ENCODE measurements around the gene FBXO27. TPM values are rescaled to one million over a fixed set of nuclear protein-coding genes. Genes with fewer than 3 reads are reported as not detected.

Gene FBXO27
- total RNA-seq, 1 donor from 2014 or later = 0.24 TPM

DNA sequence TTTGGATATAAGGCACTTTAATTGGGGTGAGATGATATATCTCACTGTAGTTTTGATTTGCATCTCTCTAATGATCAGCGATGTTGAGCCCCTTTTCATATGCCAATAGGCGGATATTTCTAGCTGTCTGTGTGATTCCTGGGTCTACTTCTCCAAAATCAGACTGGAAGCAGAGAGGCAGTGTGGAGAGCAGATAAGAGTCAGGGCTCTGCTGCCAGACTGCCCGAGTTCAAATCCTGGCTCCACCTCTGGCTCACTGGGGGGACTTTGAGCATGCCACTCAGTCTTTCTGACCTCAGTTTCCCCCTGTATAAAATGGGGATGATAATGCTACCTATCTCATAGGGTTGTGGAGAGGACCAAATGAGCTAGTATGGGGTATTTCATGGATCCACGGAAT, 27.8 kb upstream of the FBXO27 start:
- ATAC-seq (ENCODE audit: low read depth) (no peak), DNase-seq (no peak)
- no peak overlapping the region for H3K27ac Mint-ChIP-seq
- peaks cover 7% of the 10 kb centered on the region for H3K27me3 Mint-ChIP-seq
- H3K4me3 Mint-ChIP-seq = no peak overlapping the region
- intact Hi-C loops (cut with micrococcal nuclease) = no loop called here
- no peaks in the 10 kb centered on the region for H3K36me3 Mint-ChIP-seq (ENCODE audit: low read depth)
- ChIA-PET CTCF (no interaction called here), POLR2A (no interaction called here)
- no peaks in the 10 kb centered on the region for H3K4me1 Mint-ChIP-seq
- TF ChIP-seq, protein P1, sequence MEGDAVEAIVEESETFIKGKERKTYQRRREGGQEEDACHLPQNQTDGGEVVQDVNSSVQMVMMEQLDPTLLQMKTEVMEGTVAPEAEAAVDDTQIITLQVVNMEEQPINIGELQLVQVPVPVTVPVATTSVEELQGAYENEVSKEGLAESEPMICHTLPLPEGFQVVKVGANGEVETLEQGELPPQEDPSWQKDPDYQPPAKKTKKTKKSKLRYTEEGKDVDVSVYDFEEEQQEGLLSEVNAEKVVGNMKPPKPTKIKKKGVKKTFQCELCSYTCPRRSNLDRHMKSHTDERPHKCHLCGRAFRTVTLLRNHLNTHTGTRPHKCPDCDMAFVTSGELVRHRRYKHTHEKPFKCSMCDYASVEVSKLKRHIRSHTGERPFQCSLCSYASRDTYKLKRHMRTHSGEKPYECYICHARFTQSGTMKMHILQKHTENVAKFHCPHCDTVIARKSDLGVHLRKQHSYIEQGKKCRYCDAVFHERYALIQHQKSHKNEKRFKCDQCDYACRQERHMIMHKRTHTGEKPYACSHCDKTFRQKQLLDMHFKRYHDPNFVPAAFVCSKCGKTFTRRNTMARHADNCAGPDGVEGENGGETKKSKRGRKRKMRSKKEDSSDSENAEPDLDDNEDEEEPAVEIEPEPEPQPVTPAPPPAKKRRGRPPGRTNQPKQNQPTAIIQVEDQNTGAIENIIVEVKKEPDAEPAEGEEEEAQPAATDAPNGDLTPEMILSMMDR (IDR thresholded peaks at IDR 0.05) = no peak
- no peaks in the 10 kb centered on the region for H3K9me3 Mint-ChIP-seq

DNA sequence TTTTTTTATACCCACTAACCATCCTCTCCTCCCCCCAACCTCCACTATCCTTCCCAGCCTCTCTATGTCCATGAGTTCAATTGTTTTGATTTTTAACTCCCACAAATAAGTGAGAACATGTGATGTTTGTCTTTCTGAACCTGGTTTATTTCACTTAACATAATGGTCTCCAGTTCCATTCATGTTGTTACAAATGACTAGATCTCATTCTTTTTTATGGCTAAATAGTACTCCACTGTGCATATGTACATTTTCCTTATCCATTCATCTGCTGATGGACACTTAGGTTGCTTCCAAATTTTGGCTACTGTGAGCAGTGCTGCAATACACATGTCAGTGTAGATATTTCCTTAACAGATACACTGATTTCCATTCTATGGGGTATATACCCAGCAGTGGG, 27.0 kb upstream of the FBXO27 start:
- CTCF ChIA-PET = no interaction called here
- TF ChIP-seq, protein P1 (IDR thresholded peaks at IDR 0.05) = no peak
- no peak overlapping the region for H3K4me3 Mint-ChIP-seq
- H3K9me3 Mint-ChIP-seq = no peaks in the 10 kb centered on the region
- no peaks in the 10 kb centered on the region for H3K36me3 Mint-ChIP-seq (ENCODE audit: low read depth)
- ATAC-seq (ENCODE audit: low read depth) = no peak
- no peak overlapping the region for H3K27ac Mint-ChIP-seq
- no peaks in the 10 kb centered on the region for H3K4me1 Mint-ChIP-seq
- peaks cover 7% of the 10 kb centered on the region for H3K27me3 Mint-ChIP-seq
- no peak for DNase-seq
- POLR2A ChIA-PET = no interaction called here
- intact Hi-C loops (cut with micrococcal nuclease) = no loop called here

DNA sequence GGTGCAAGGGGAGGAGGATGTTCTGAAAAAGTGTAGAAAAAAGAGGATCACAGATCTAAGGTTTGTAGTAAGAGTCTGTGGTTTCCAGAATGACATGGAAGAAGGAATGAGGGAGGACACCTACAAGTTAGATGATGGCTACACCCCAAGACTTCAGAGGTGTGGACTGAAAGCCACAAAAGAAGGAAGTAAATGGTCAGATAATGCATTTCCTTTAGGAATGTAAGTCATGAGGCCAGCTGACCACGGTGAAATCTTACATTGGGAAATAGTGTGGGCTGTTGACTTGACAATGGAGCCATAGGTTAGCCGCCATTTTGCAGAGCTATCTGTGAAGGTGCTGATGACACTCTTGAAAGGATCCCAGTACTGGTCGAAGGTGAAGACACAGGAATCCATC, 25.3 kb upstream of the FBXO27 start:
- ChIA-PET CTCF (no interaction called here), POLR2A (no interaction called here)
- DNase-seq (no peak), ATAC-seq (ENCODE audit: low read depth) (no peak)
- H3K27ac Mint-ChIP-seq = no peak overlapping the region
- H3K36me3 Mint-ChIP-seq (ENCODE audit: low read depth) = no peaks in the 10 kb centered on the region
- H3K9me3 Mint-ChIP-seq = no peaks in the 10 kb centered on the region
- H3K27me3 Mint-ChIP-seq = peaks cover 10% of the 10 kb centered on the region
- no peak overlapping the region for H3K4me3 Mint-ChIP-seq
- no peaks in the 10 kb centered on the region for H3K4me1 Mint-ChIP-seq
- intact Hi-C loops (cut with micrococcal nuclease) = no loop called here
- TF ChIP-seq, protein P1 (IDR thresholded peaks at IDR 0.05) = no peak

DNA sequence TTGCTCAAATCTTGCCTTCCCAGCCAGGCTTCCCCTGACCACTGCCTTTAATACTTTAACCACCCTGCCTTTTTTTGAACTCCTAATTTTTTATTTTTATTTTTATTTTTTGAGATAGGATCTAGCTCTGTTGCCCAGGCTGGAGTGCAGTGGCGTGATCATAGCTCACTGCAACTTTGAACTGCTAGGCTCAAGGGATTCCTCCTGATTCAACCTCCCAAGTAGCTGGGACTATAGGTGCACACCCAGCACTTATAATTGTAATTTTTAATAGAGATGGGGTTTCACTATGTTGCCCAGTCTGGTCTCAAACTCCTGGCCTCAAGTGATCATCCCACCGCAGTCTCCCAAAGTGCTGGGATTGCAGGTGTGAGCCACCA, 21.7 kb upstream of the FBXO27 start:
- peaks cover 5% of the 10 kb centered on the region for H3K27me3 Mint-ChIP-seq
- POLR2A ChIA-PET = interaction anchor here (0.6 kb wide), 1 partner anchor 285 kb away, joined by 4 read pairs; no protein-coding TSS in a partner anchor
- no peak for DNase-seq
- TF ChIP-seq, protein P1 (IDR thresholded peaks at IDR 0.05) = no peak
- H3K36me3 Mint-ChIP-seq (ENCODE audit: low read depth) = no peaks in the 10 kb centered on the region
- H3K9me3 Mint-ChIP-seq = peaks cover 2% of the 10 kb centered on the region
- CTCF ChIA-PET = no interaction called here
- no peak for ATAC-seq (ENCODE audit: low read depth)
- H3K4me1 Mint-ChIP-seq = no peaks in the 10 kb centered on the region
- no peak overlapping the region for H3K4me3 Mint-ChIP-seq
- H3K27ac Mint-ChIP-seq = no peak overlapping the region
- intact Hi-C loops (cut with micrococcal nuclease) = no loop called here

DNA sequence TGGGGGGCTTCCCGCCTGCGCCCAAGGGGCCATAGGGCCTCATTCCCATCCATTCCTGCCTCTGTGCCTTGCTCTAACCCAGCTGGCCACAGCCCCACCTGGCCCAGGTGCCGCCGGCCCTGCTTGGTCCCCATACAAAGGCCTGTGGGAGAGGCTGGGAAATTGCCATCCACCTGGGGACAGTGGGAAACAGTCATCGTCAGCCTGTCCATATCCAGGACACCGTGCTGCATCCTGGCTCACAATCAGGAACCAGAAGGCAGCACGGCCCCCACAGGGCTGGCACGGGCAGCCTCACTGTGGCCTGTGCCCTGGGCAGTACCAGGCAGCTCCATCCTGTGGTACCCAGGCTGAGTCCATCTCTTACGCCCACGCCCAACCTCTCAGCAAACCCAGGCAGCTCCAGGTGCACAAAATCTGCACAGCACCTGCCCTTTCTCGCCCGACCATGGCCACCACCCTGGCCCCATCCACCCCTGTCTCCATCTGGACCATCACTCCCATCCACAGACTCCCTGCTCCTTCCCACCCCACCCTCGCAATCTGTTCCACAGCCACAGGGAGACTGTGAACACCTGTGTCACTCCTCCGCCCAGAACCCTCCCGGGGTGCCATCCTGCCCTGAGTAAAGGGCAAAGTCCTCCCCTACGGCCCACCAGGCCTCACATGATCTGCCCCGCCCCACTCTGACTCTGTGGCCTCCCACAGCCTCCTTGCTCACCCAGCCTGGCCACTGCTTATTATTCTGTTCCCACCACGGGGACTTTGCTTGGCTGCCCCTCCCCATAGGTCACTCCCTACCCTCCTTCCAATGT, 21.1 kb upstream of the FBXO27 start:
- DNase-seq (no peak), ATAC-seq (ENCODE audit: low read depth) (no peak)
- intact Hi-C loops (cut with micrococcal nuclease) = no loop called here
- TF ChIP-seq, protein P1 (IDR thresholded peaks at IDR 0.05) = no peak
- Mint-ChIP-seq H3K4me3 (no peak overlapping the region), H3K36me3 (ENCODE audit: low read depth) (no peaks in the 10 kb centered on the region), H3K27me3 (peaks cover 5% of the 10 kb centered on the region), H3K4me1 (no peaks in the 10 kb centered on the region), H3K27ac (no peak overlapping the region), H3K9me3 (peaks cover 2% of the 10 kb centered on the region)
- ChIA-PET POLR2A (no interaction called here), CTCF (no interaction called here)
